ENCODE results near the gene ITM2A. TPM values are rescaled to one million over a fixed set of nuclear protein-coding genes. Genes with fewer than 3 reads are reported as not detected.

ITM2A gene
- total RNA-seq, 1 experiment from 2014 or later: not detected

- TF ChIP-seq EZH2phosphoT487 (IDR thresholded peaks at IDR 0.05; ENCODE audit: borderline replicate concordance): no peak
- TF ChIP-seq SRF (IDR thresholded peaks at IDR 0.05; ENCODE audit: low read depth): no peak
- TF ChIP-seq ELF1 (IDR thresholded peaks at IDR 0.05; ENCODE audit: borderline replicate concordance, low read depth): no peak
- no peak for TF ChIP-seq FOSL1 (IDR thresholded peaks at IDR 0.05; ENCODE audit: low read depth)
- TF ChIP-seq TCF7L2 (IDR thresholded peaks at IDR 0.05; ENCODE audit: borderline replicate concordance, extremely low read depth, insufficient read depth, insufficient read length): no peak
- no peak for TF ChIP-seq CBX3 (IDR thresholded peaks at IDR 0.05; ENCODE audit: low read depth)
- no peak for TF ChIP-seq POLR2AphosphoS5 (IDR thresholded peaks at IDR 0.05; ENCODE audit: low read depth, low read length)
- no peak for TF ChIP-seq YY1 (IDR thresholded peaks at IDR 0.05; ENCODE audit: extremely low read depth, insufficient replicate concordance, low read depth, low read length)
- TF ChIP-seq ZFX (IDR thresholded peaks at IDR 0.05): no peak
These were observed 2.8 kb downstream of the ITM2A start (continued) for GRCh38 chrX:79364306-79364705.

GRCh38 chrX:79361192-79361870 is 5.8 kb downstream of the ITM2A start:
- no peak for ATAC-seq
- intact Hi-C loops (cut with micrococcal nuclease): no loop called here
- H3K79me2 ChIP-seq (ENCODE audit: insufficient read depth, low read length): no peaks in the 10 kb centered on the region
- H3K9ac ChIP-seq (ENCODE audit: low read length): no peak overlapping the region
- H3K27ac ChIP-seq (ENCODE audit: low read depth, low read length): no peak overlapping the region
- POLR2A ChIA-PET: no interaction called here
- H3K4me3 ChIP-seq (replicated peaks in 1 of 2; ENCODE audit: low read depth in 1 of 2, low read length in 2 of 2): no peak overlapping the region
- TF ChIP-seq, protein P1, sequence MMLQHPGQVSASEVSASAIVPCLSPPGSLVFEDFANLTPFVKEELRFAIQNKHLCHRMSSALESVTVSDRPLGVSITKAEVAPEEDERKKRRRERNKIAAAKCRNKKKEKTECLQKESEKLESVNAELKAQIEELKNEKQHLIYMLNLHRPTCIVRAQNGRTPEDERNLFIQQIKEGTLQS (IDR thresholded peaks at IDR 0.05): no peak
- TF ChIP-seq ZNF274 (IDR thresholded peaks at IDR 0.05; ENCODE audit: low read depth, low read length) (no peak), EGR1 (IDR thresholded peaks at IDR 0.05; ENCODE audit: low read depth) (no peak), ELF1 (IDR thresholded peaks at IDR 0.05; ENCODE audit: borderline replicate concordance, low read depth) (no peak), FOSL1 (IDR thresholded peaks at IDR 0.05; ENCODE audit: low read depth) (no peak)
- no peaks in the 10 kb centered on the region for H3K9me2 ChIP-seq (ENCODE audit: insufficient read depth)
- BruUV-seq (replicated peaks): no TSS peak
- RAD21 ChIA-PET (ENCODE audit: low non-redundant PET in 1 of 2, low total read pairs in 2 of 2, uncharacterized antibody in 2 of 2, unreplicated experiment in 2 of 2): no interaction called here
- DNase-seq (ENCODE audit: low read depth, low spot score): no peak
- no peak overlapping the region for H2AFZ ChIP-seq (ENCODE audit: low read depth, low read length, poor library complexity, severe bottlenecking)
- CTCF ChIA-PET: no interaction called here
- no peaks in the 10 kb centered on the region for H3K36me3 ChIP-seq (ENCODE audit: control insufficient read depth in 1 of 2, insufficient read depth in 2 of 2, low read length in 2 of 2)
- no peaks in the 10 kb centered on the region for H3K9me3 ChIP-seq (ENCODE audit: control insufficient read depth in 1 of 2, insufficient read depth in 1 of 2, low read depth in 1 of 2, low read length in 2 of 2)
- H4K20me1 ChIP-seq (ENCODE audit: insufficient read depth): no peaks in the 10 kb centered on the region
- no peaks in the 10 kb centered on the region for H3K27me3 ChIP-seq (ENCODE audit: insufficient read depth, low read length)
- H3K4me1 ChIP-seq (ENCODE audit: control insufficient read depth in 1 of 2, insufficient read depth in 2 of 2, low read length in 2 of 2): no peaks in the 10 kb centered on the region
- H3K4me2 ChIP-seq (ENCODE audit: low read length): no peak overlapping the region
